ENCODE measurements around the gene NEK4. TPM values are rescaled to one million over a fixed set of nuclear protein-coding genes. Genes with fewer than 3 reads are reported as not detected.

The NEK4 gene
- total and polyA plus RNA-seq, 2 of the 13 experiments (the other 11 are each of a cell fraction or from before 2014, with no cell fraction given) = 16.5 to 38.0 TPM

- peak; percentile 68; the same call in 1 of the 2 replicates for TF ChIP-seq SIX4 (CRISPR knock-in tag; IDR thresholded peaks at IDR 0.05)
- TF ChIP-seq ZNF547 (CRISPR knock-in tag; IDR thresholded peaks at IDR 0.05) = peak; percentile 72; the same call in 1 of the 2 replicates
- TF ChIP-seq, protein P1, sequence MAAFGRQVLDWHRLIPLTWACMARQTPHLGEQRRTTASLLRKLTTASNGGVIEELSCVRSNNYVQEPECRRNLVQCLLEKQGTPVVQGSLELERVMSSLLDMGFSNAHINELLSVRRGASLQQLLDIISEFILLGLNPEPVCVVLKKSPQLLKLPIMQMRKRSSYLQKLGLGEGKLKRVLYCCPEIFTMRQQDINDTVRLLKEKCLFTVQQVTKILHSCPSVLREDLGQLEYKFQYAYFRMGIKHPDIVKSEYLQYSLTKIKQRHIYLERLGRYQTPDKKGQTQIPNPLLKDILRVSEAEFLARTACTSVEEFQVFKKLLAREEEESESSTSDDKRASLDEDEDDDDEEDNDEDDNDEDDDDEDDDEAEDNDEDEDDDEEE (CRISPR knock-in tag; IDR thresholded peaks at IDR 0.05) = peak; percentile 83
- TF ChIP-seq SMAD9 (CRISPR knock-in tag; IDR thresholded peaks at IDR 0.05) = no peak
- peak; percentile 94 for TF ChIP-seq MNT (IDR thresholded peaks at IDR 0.05)
- TF ChIP-seq, protein P2, sequence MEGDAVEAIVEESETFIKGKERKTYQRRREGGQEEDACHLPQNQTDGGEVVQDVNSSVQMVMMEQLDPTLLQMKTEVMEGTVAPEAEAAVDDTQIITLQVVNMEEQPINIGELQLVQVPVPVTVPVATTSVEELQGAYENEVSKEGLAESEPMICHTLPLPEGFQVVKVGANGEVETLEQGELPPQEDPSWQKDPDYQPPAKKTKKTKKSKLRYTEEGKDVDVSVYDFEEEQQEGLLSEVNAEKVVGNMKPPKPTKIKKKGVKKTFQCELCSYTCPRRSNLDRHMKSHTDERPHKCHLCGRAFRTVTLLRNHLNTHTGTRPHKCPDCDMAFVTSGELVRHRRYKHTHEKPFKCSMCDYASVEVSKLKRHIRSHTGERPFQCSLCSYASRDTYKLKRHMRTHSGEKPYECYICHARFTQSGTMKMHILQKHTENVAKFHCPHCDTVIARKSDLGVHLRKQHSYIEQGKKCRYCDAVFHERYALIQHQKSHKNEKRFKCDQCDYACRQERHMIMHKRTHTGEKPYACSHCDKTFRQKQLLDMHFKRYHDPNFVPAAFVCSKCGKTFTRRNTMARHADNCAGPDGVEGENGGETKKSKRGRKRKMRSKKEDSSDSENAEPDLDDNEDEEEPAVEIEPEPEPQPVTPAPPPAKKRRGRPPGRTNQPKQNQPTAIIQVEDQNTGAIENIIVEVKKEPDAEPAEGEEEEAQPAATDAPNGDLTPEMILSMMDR (CRISPR knock-in tag; IDR thresholded peaks at IDR 0.05) = peak; percentile 27
- no peak for TF ChIP-seq LCORL (IDR thresholded peaks at IDR 0.05)
- TF ChIP-seq LCORL (CRISPR knock-in tag; IDR thresholded peaks at IDR 0.05) = peak; percentile 53; the same call in 1 of the 2 replicates
- TF ChIP-seq ZNF788 (CRISPR knock-in tag; IDR thresholded peaks at IDR 0.05; ENCODE audit: borderline replicate concordance) = peak; percentile 61; the same call in 1 of the 2 replicates
- TF ChIP-seq ZNF333 (CRISPR knock-in tag; IDR thresholded peaks at IDR 0.05; ENCODE audit: borderline replicate concordance) = peak; percentile 62; the same call in 1 of the 2 replicates
- no peak for TF ChIP-seq U2AF1 (optimal IDR thresholded peaks at IDR 0.05; ENCODE audit: low read depth, low read length)
- TF ChIP-seq ZNF883 (CRISPR knock-in tag; IDR thresholded peaks at IDR 0.05; ENCODE audit: not compliant biosample characterization) = peak; percentile 70
- no peak for TF ChIP-seq FOXP1 (IDR thresholded peaks at IDR 0.05)
- TF ChIP-seq FOXP1 (CRISPR knock-in tag; IDR thresholded peaks at IDR 0.05) = 0 out of 2 replicates have a peak, but pooled peaks have one; percentile 23
- TF ChIP-seq JUNB (CRISPR knock-in tag; IDR thresholded peaks at IDR 0.05; ENCODE audit: borderline replicate concordance) = no peak; the same call in 1 of the 2 replicates
- peak; percentile 54; the same call in 1 of the 2 replicates for TF ChIP-seq TMF1 (CRISPR knock-in tag; IDR thresholded peaks at IDR 0.05; ENCODE audit: low read depth)
- TF ChIP-seq ZNF749 (CRISPR knock-in tag; IDR thresholded peaks at IDR 0.05; ENCODE audit: borderline replicate concordance) = peak; percentile 94
- TF ChIP-seq TFDP2 (CRISPR knock-in tag; IDR thresholded peaks at IDR 0.05) = peak; percentile 65
- TF ChIP-seq RFXANK (CRISPR knock-in tag; IDR thresholded peaks at IDR 0.05) = no peak
- peak; percentile 90 for TF ChIP-seq ZNF776 (CRISPR knock-in tag; IDR thresholded peaks at IDR 0.05)
- no peak for TF ChIP-seq ZNF562 (CRISPR knock-in tag; IDR thresholded peaks at IDR 0.05; ENCODE audit: borderline replicate concordance)
- peak; percentile 89; the same call in 1 of the 2 replicates for TF ChIP-seq SAFB2 (CRISPR knock-in tag; IDR thresholded peaks at IDR 0.05; ENCODE audit: borderline replicate concordance, low read depth)
- no peak for TF ChIP-seq NFRKB (IDR thresholded peaks at IDR 0.05)
Observed at GRCh38 chr3:52685709-52686691, 84.7 kb downstream of the NEK4 start, which contains the start of the genes GNL3 and PBRM1 (continued).

Data from HepG2 (cell line).